Keratinocyte (primary cell): Measurements from ENCODE around the gene CD81. TPM values are rescaled to one million over a fixed set of nuclear protein-coding genes. Genes with fewer than 3 reads are reported as not detected.

Source experiments
- DNase-seq: peaks from one replicate; pipeline ENCODE4 v3.0.0-alpha.2; 2011; ENCODE audit warnings: low read depth, missing footprints, low spot score
- FAIRE-seq: peaks from 2 replicates; lab custom pipeline; 2011; peaks lifted over from hg19 to GRCh38; lab: Jason Lieb, UNC
- H2AFZ ChIP-seq: 2 replicates; pipeline ENCODE4 v1.6.0; 2012; ENCODE audit warnings: low read length, control low read depth, inconsistent platforms; ENCODE audit not compliant: control insufficient read depth
- H3K27ac ChIP-seq: 2 replicates; pipeline ENCODE4 v1.5.1; 2011; ENCODE audit warnings: low read length; ENCODE audit not compliant: control insufficient read depth, insufficient read depth
- H3K27me3 ChIP-seq: 3 replicates; pipeline ENCODE4 v1.6.0; 2011; ENCODE audit warnings: low read length; ENCODE audit not compliant: control insufficient read depth, insufficient read depth; ENCODE audit errors: extremely low read depth
- H3K36me3 ChIP-seq, 2 experiments: 2 replicates in 1 of 2; 3 replicates in 1 of 2; pipeline ENCODE4 v1.5.1; 2011; ENCODE audit warnings: low read length in 2 of 2, mild to moderate bottlenecking in 1 of 2; ENCODE audit not compliant: control insufficient read depth in 2 of 2, insufficient read depth in 2 of 2; ENCODE audit errors: extremely low read depth in 1 of 2
- H3K4me1 ChIP-seq: 3 replicates; pipeline ENCODE4 v1.5.1; 2011; ENCODE audit warnings: low read length; ENCODE audit not compliant: control insufficient read depth, insufficient read depth; ENCODE audit errors: extremely low read depth
- H3K4me2 ChIP-seq: 3 replicates; pipeline ENCODE4 v1.6.0; 2011; ENCODE audit warnings: low read depth, low read length; ENCODE audit not compliant: control insufficient read depth, insufficient read depth; ENCODE audit errors: extremely low read depth
- H3K4me3 ChIP-seq, 3 experiments: fragments of 200-600 bp in 1 of 3; sonication (generic) in 1 of 3; 2 replicates in 2 of 3; 3 replicates in 1 of 3; pipeline ENCODE4 v1.5.1; 2011 to 2016; ENCODE audit warnings: low read length in 3 of 3, mild to moderate bottlenecking in 3 of 3, control low read depth in 2 of 3, inconsistent platforms in 1 of 3, low read depth in 1 of 3, mixed read lengths in 1 of 3, mixed run types in 1 of 3, moderate library complexity in 1 of 3; ENCODE audit not compliant: control insufficient read depth in 2 of 3, insufficient read depth in 2 of 3; ENCODE audit errors: extremely low read depth in 1 of 3
- H3K79me2 ChIP-seq: 2 replicates; pipeline ENCODE4 v1.6.0; 2012; ENCODE audit warnings: low read length; ENCODE audit not compliant: control insufficient read depth, insufficient read depth
- H3K9ac ChIP-seq: 3 replicates; pipeline ENCODE4 v1.6.0; 2011; ENCODE audit warnings: low read length; ENCODE audit not compliant: control insufficient read depth, insufficient read depth; ENCODE audit errors: extremely low read depth
- H3K9me1 ChIP-seq: 3 replicates; pipeline ENCODE4 v1.6.0; 2011; ENCODE audit warnings: low read length; ENCODE audit not compliant: control insufficient read depth, insufficient read depth; ENCODE audit errors: extremely low read depth
- H3K9me3 ChIP-seq: 2 replicates; pipeline ENCODE4 v1.5.1; 2012; ENCODE audit warnings: low read depth, low read length; ENCODE audit not compliant: control insufficient read depth
- H4K20me1 ChIP-seq: 3 replicates; pipeline ENCODE4 v1.6.0; 2011; ENCODE audit warnings: low read length; ENCODE audit not compliant: control insufficient read depth, insufficient read depth; ENCODE audit errors: extremely low read depth
- CTCF ChIP-seq, 3 experiments: IDR thresholded peaks in 1 of 3; conservative IDR thresholded peaks in 1 of 3; optimal IDR thresholded peaks in 1 of 3; 2 replicates in 2 of 3; 3 replicates in 1 of 3; pipeline versions ENCODE3 to v1.5.1; 2011; ENCODE audit warnings: low read length in 3 of 3, mild to moderate bottlenecking in 3 of 3, moderate library complexity in 2 of 3, control low read depth in 1 of 3, inconsistent platforms in 1 of 3; ENCODE audit not compliant: insufficient read depth in 2 of 3; ENCODE audit errors: extremely low read depth in 1 of 3
- EZH2 ChIP-seq: IDR thresholded peaks from one replicate; pipeline ENCODE4 v1.6.1; 2012; ENCODE audit warnings: inconsistent platforms, mild to moderate bottlenecking, low read length, moderate library complexity
- dilution Hi-C: fragments of 300-500 bp; cut with MboI; formaldehyde crosslinking; loops from one replicate; pipeline ENCODE4 v1.7.0; 2020; ENCODE audit warnings: low sequenced_read_pairs; ENCODE audit not compliant: extremely low pct_ligation_motif_present
- polyA plus RNA-seq, 5 experiments: library from polyadenylated mRNA; depleted of rRNA in 3 of 5; stranded (reverse) in 3 of 5; stranded (forward) in 1 of 5; unstranded in 1 of 5; fragments of >200 nt; gene quantifications; 1 replicate in 1 of 5; 2 replicates in 3 of 5; 3 replicates in 1 of 5; pipeline versions ENCODE4 v1.2.1 to v1.2.3, GENCODE V29; 2011 to 2012; ENCODE audit warnings: missing spikeins in 2 of 5, low read depth in 1 of 5, low replicate concordance in 1 of 5

The CD81 gene
- polyA plus RNA-seq, 1 donor (not counting 4 experiments of a cell fraction or from before 2014, with no cell fraction given) = 194 TPM

GRCh38 chr11:2395211-2395730 lies 18.2 kb downstream of the CD81 start:
- H3K27ac ChIP-seq = no peak overlapping the region
- H2AFZ ChIP-seq = no peak overlapping the region
- peaks cover 5% of the 10 kb centered on the region for H4K20me1 ChIP-seq
- peaks cover 17% of the 10 kb centered on the region for H3K4me1 ChIP-seq
- no peak overlapping the region for H3K4me3 ChIP-seq
- no peak for FAIRE-seq
- H3K9me3 ChIP-seq = no peaks in the 10 kb centered on the region
- dilution Hi-C loops = no loop called here
- H3K4me2 ChIP-seq = no peak overlapping the region
- H3K79me2 ChIP-seq = peaks cover 43% of the 10 kb centered on the region
- H3K36me3 ChIP-seq = peaks cover 36 to 40% of the 10 kb centered on the region in 2 experiments
- H3K9me1 ChIP-seq = no peaks in the 10 kb centered on the region
- DNase-seq = no peak
- H3K9ac ChIP-seq = no peak overlapping the region
- TF ChIP-seq EZH2 (no peak), CTCF (optimal IDR thresholded peaks at IDR 0.05 in 1 of 3, IDR thresholded peaks at IDR 0.05 in 1 of 3, conservative IDR thresholded peaks at IDR 0.05 in 1 of 3; ENCODE audit: extremely low read depth in 1 of 3, insufficient read depth in 2 of 3, low read length in 3 of 3) (no peak)
- no peaks in the 10 kb centered on the region for H3K27me3 ChIP-seq

- no peak for FAIRE-seq
- Histone ChIP-seq H3K79me2 (peaks cover 41% of the 10 kb centered on the region), H4K20me1 (peaks cover 2% of the 10 kb centered on the region), H3K4me2 (no peak overlapping the region), H3K27me3 (no peaks in the 10 kb centered on the region), H3K4me3 (no peak overlapping the region), H3K9ac (no peak overlapping the region), H3K9me3 (no peaks in the 10 kb centered on the region), H3K36me3 (peaks cover 36 to 40% of the 10 kb centered on the region in 2 experiments), H2AFZ (no peak overlapping the region), H3K4me1 (peaks cover 13% of the 10 kb centered on the region), H3K27ac (no peak overlapping the region), H3K9me1 (no peaks in the 10 kb centered on the region)
- dilution Hi-C loops = no loop called here
- no peak for TF ChIP-seq CTCF (optimal IDR thresholded peaks at IDR 0.05 in 1 of 3, IDR thresholded peaks at IDR 0.05 in 1 of 3, conservative IDR thresholded peaks at IDR 0.05 in 1 of 3; ENCODE audit: extremely low read depth in 1 of 3, insufficient read depth in 2 of 3, low read length in 3 of 3)
- no peak for TF ChIP-seq EZH2
- DNase-seq = no peak
Observed at GRCh38 chr11:2395856-2396255, 18.7 kb downstream of the CD81 start.
